ENCODE data around the gene CD28. TPM values are rescaled to one million over a fixed set of nuclear protein-coding genes. Genes with fewer than 3 reads are reported as not detected.

Gene CD28
- total and polyA plus RNA-seq, 2 donors (not counting 3 experiments of a cell fraction or from before 2014, with no cell fraction given), result 0.15 TPM; not detected in 1

GRCh38 chr2:203670939-203671338 is 35.5 kb upstream of the CD28 start:
- H3K9ac ChIP-seq (replicated peaks; ENCODE audit: extremely low read depth, insufficient read depth, low read length), result no peak overlapping the region
- CTCF ChIA-PET, result interaction anchor here (0.8 to 2.1 kb wide), 2 partner anchors 144 to 147 kb away, joined by 3 to 5 read pairs; no protein-coding TSS in a partner anchor
- H3K79me2 ChIP-seq (ENCODE audit: control insufficient read depth, insufficient read depth, low read length), result no peaks in the 10 kb centered on the region
- no peaks in the 10 kb centered on the region for H4K20me1 ChIP-seq (replicated peaks; ENCODE audit: control insufficient read depth, extremely low read depth, insufficient read depth, low read length)
- H3K4me1 ChIP-seq (ENCODE audit: control insufficient read depth, extremely low read depth, insufficient read depth, low read length), result peaks cover 12% of the 10 kb centered on the region
- intact Hi-C loops (cut with micrococcal nuclease), result no loop called here
- no peak overlapping the region for H3K4me2 ChIP-seq (ENCODE audit: insufficient read depth, low read length)
- no peak overlapping the region for H2AFZ ChIP-seq (ENCODE audit: low read depth, low read length)
- H3K27me3 ChIP-seq (ENCODE audit: control insufficient read depth in 2 of 2, insufficient read depth in 2 of 2, low read length in 2 of 2), result no peaks in the 10 kb centered on the region
- H3K9me3 ChIP-seq (replicated peaks; ENCODE audit: control insufficient read depth, insufficient read depth, low read length), result no peaks in the 10 kb centered on the region
- no peak overlapping the region for H3K4me3 ChIP-seq (replicated peaks in 1 of 3; ENCODE audit: insufficient read depth in 1 of 3, low read depth in 1 of 3, low read length in 3 of 3)
- no TSS peak for BruUV-seq (replicated peaks)
- TF ChIP-seq FOS (IDR thresholded peaks at IDR 0.05; ENCODE audit: borderline replicate concordance, insufficient read depth, low read length) (no peak), POLR2AphosphoS5 (IDR thresholded peaks at IDR 0.05; ENCODE audit: insufficient read depth, low read depth, low read length) (no peak), CTCF (IDR thresholded peaks at IDR 0.05; ENCODE audit: extremely low read depth in 1 of 2, insufficient read depth in 1 of 2, low read depth in 1 of 2, low read length in 2 of 2) (no peak), EZH2 (IDR thresholded peaks at IDR 0.05; ENCODE audit: borderline replicate concordance, low read depth, low read length, severe bottlenecking) (no peak), MYC (IDR thresholded peaks at IDR 0.05; ENCODE audit: low read depth, low read length) (no peak), MAX (IDR thresholded peaks at IDR 0.05; ENCODE audit: insufficient read depth, insufficient read length) (no peak), JUN (IDR thresholded peaks at IDR 0.05; ENCODE audit: borderline replicate concordance, insufficient read depth, insufficient read length, low read depth) (no peak), POLR2A (IDR thresholded peaks at IDR 0.05; ENCODE audit: low read depth, low read length) (no peak), GATA2 (IDR thresholded peaks at IDR 0.05; ENCODE audit: insufficient read depth, insufficient read length, low read depth, low read length) (no peak)
- DNase-seq (ENCODE audit: low read depth, low spot score) (no peak), FAIRE-seq (no peak)
- POLR2A ChIA-PET, result no interaction called here
- no peaks in the 10 kb centered on the region for H3K36me3 ChIP-seq (ENCODE audit: control insufficient read depth in 2 of 2, extremely low read depth in 1 of 2, insufficient read depth in 2 of 2, low read length in 2 of 2)
- no peak overlapping the region for H3K27ac ChIP-seq (ENCODE audit: insufficient read depth, low read depth, low read length)
- no peaks in the 10 kb centered on the region for H3K9me1 ChIP-seq (replicated peaks; ENCODE audit: control insufficient read depth, extremely low read depth, insufficient read depth, low read length)
- dilution Hi-C loops (cut with MboI; ENCODE audit: extremely low pct_ligation_motif_present, low sequenced_read_pairs), result no loop called here
